Liver (tissue), 9 donors: ENCODE measurements around the gene CDC42BPA. TPM values are rescaled to one million over a fixed set of nuclear protein-coding genes. Genes with fewer than 3 reads are reported as not detected.

Source experiments
- DNase-seq: peaks from one replicate; pipeline ENCODE4 v3.0.0-alpha.2; 2017; ENCODE audit warnings: low spot score
- H3K27ac ChIP-seq, 2 donors: one replicate each; pipeline ENCODE4 v1.7.0; 2013; ENCODE audit warnings: inconsistent platforms in 2 of 2, low read length in 2 of 2, control low read depth in 1 of 2, low read depth in 1 of 2, mild to moderate bottlenecking in 1 of 2
- H3K27me3 ChIP-seq, 4 donors: one replicate each; pipeline versions ENCODE4 v1.6.1 to v1.7.0; 2013; ENCODE audit warnings: low read length in 3 of 4, inconsistent platforms in 1 of 4, mild to moderate bottlenecking in 1 of 4, moderate library complexity in 1 of 4; ENCODE audit not compliant: control insufficient read depth in 4 of 4, insufficient read depth in 4 of 4
- H3K36me3 ChIP-seq, 4 donors: one replicate each; pipeline versions ENCODE4 v1.6.1 to v1.7.0; 2013; ENCODE audit warnings: low read length in 3 of 4, mild to moderate bottlenecking in 3 of 4, low read depth in 1 of 4, moderate library complexity in 1 of 4; ENCODE audit not compliant: control insufficient read depth in 4 of 4, insufficient read depth in 3 of 4
- H3K4me1 ChIP-seq, 4 donors: one replicate each; pipeline versions ENCODE4 v1.6.1 to v1.7.0; 2013; ENCODE audit warnings: low read length in 3 of 4, mild to moderate bottlenecking in 3 of 4, moderate library complexity in 1 of 4; ENCODE audit not compliant: control insufficient read depth in 4 of 4, insufficient read depth in 4 of 4
- H3K4me3 ChIP-seq, 3 donors: one replicate each; pipeline versions ENCODE4 v1.6.1 to v1.7.0; 2013; ENCODE audit warnings: low read length in 3 of 3, control low read depth in 1 of 3, low read depth in 1 of 3, mild to moderate bottlenecking in 1 of 3
- H3K9ac ChIP-seq, 2 donors: one replicate each; pipeline ENCODE4 v1.7.0; 2013; ENCODE audit warnings: low read length in 2 of 2, mild to moderate bottlenecking in 2 of 2, moderate library complexity in 2 of 2, control low read depth in 1 of 2, low read depth in 1 of 2
- H3K9me3 ChIP-seq, 4 donors: one replicate each; pipeline versions ENCODE4 v1.6.1 to v1.7.0; 2013; ENCODE audit warnings: low read length in 3 of 4; ENCODE audit not compliant: control insufficient read depth in 4 of 4
- EGR1 ChIP-seq, 2 donors: IDR thresholded peaks; 2 replicates each; pipeline ENCODE4 v1.6.1; 2016 to 2018; ENCODE audit warnings: antibody characterized with exemption in 2 of 2, low read depth in 2 of 2
- FOXA1 ChIP-seq: IDR thresholded peaks from 2 replicates; pipeline ENCODE4 v1.6.1; 2016; ENCODE audit warnings: antibody characterized with exemption
- FOXA2 ChIP-seq: IDR thresholded peaks from 2 replicates; pipeline ENCODE4 v1.6.1; 2016; ENCODE audit warnings: antibody characterized with exemption
- HNF4A ChIP-seq, 2 donors: conservative IDR thresholded peaks; 2 replicates each; pipeline ENCODE4 v1.6.1; 2016; ENCODE audit warnings: antibody characterized with exemption in 2 of 2, mild to moderate bottlenecking in 2 of 2
- HNF4G ChIP-seq: IDR thresholded peaks from 2 replicates; pipeline ENCODE4 v1.6.1; 2016; ENCODE audit warnings: antibody characterized with exemption
- JUND ChIP-seq, 2 donors: IDR thresholded peaks; 2 replicates each; pipeline ENCODE4 v1.6.1; 2016; ENCODE audit warnings: antibody characterized with exemption in 2 of 2
- NR2F2 ChIP-seq: IDR thresholded peaks from 2 replicates; pipeline ENCODE4 v1.6.1; 2016; ENCODE audit warnings: antibody characterized with exemption
- RAD21 ChIP-seq, 2 donors: IDR thresholded peaks; 2 replicates each; pipeline ENCODE4 v1.6.1; 2016; ENCODE audit warnings: antibody characterized with exemption in 2 of 2, mild to moderate bottlenecking in 2 of 2
- RXRA ChIP-seq, 2 donors: IDR thresholded peaks; 2 replicates each; pipeline ENCODE4 v1.6.1; 2017 to 2018; ENCODE audit warnings: antibody characterized with exemption in 2 of 2, mild to moderate bottlenecking in 1 of 2
- SP1 ChIP-seq: IDR thresholded peaks from 2 replicates; pipeline ENCODE4 v1.6.1; 2018; ENCODE audit warnings: antibody characterized with exemption, mild to moderate bottlenecking
- TAF1 ChIP-seq: conservative IDR thresholded peaks from 2 replicates; pipeline ENCODE4 v1.6.1; 2016; ENCODE audit warnings: antibody characterized with exemption, mild to moderate bottlenecking
- YY1 ChIP-seq: IDR thresholded peaks from 2 replicates; pipeline ENCODE4 v1.6.1; 2016; ENCODE audit warnings: antibody characterized with exemption, mild to moderate bottlenecking
- WGBS: extraction: QIAGEN DNeasy Blood & Tissue Kit; methylation state at CpG from one replicate; pipeline ENCODE4 v1.1.7; 2013; 5-methylcytosine and 5-hydroxymethylcytosine counted together
- polyA plus RNA-seq, 2 donors: library from polyadenylated mRNA; stranded (reverse) in 1 of 2; unstranded in 1 of 2; fragments of 200-250 nt in 1 of 2; fragments of >200 nt in 1 of 2; fragmentation: Nextera tagmentation in 1 of 2; extraction: Ambion mirVana in 1 of 2; gene quantifications; one replicate each; pipeline versions ENCODE4 v1.2.1 to v1.2.3, GENCODE V29; 2013 to 2015
- total RNA-seq, 2 donors: library from RNA; depleted of rRNA; stranded (reverse); fragments of >200 nt; gene quantifications; one replicate each; pipeline ENCODE4 v1.2.3, GENCODE V29; 2014
- TF ChIP-seq, protein P1 (sequence below): IDR thresholded peaks from 2 replicates; pipeline ENCODE4 v1.6.1; 2016; ENCODE audit warnings: antibody characterized with exemption
- TF ChIP-seq, protein P2 (sequence below): IDR thresholded peaks from 2 replicates; pipeline ENCODE4 v1.6.1; 2016; ENCODE audit warnings: antibody characterized with exemption, mild to moderate bottlenecking
- TF ChIP-seq, protein P3 (sequence below): IDR thresholded peaks from 2 replicates; pipeline ENCODE4 v1.6.1; 2016; ENCODE audit warnings: antibody characterized with exemption
- TF ChIP-seq, protein P4 (sequence below): IDR thresholded peaks from 2 replicates; pipeline ENCODE4 v1.6.1; 2016; ENCODE audit warnings: antibody characterized with exemption
- donor health status: healthy.
- donor health status: healthy.
- donor health status: healthy.
- donor health status: healthy.
- donor health status: healthy.

The CDC42BPA gene
- total and polyA plus RNA-seq, 4 donors = 5.8 to 39.9 (median 24.3) TPM

GRCh38 chr1:226984521-226985238, 333.6 kb downstream of the CDC42BPA start:
- WGBS = 93% methylated on average over 18 of the region's 18 CpGs
- no peak overlapping the region for H3K27ac ChIP-seq
- H3K9ac ChIP-seq = no peak overlapping the region
- TF ChIP-seq FOXA1 (no peak), RAD21 (IDR thresholded peaks at IDR 0.05) (no peak), HNF4A (conservative IDR thresholded peaks at IDR 0.05) (no peak), TAF1 (no peak), HNF4G (no peak), YY1 (no peak), JUND (IDR thresholded peaks at IDR 0.05) (no peak), RXRA (IDR thresholded peaks at IDR 0.05) (no peak)
- TF ChIP-seq, protein P1, sequence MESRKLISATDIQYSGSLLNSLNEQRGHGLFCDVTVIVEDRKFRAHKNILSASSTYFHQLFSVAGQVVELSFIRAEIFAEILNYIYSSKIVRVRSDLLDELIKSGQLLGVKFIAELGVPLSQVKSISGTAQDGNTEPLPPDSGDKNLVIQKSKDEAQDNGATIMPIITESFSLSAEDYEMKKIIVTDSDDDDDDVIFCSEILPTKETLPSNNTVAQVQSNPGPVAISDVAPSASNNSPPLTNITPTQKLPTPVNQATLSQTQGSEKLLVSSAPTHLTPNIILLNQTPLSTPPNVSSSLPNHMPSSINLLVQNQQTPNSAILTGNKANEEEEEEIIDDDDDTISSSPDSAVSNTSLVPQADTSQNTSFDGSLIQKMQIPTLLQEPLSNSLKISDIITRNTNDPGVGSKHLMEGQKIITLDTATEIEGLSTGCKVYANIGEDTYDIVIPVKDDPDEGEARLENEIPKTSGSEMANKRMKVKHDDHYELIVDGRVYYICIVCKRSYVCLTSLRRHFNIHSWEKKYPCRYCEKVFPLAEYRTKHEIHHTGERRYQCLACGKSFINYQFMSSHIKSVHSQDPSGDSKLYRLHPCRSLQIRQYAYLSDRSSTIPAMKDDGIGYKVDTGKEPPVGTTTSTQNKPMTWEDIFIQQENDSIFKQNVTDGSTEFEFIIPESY = no peak
- TF ChIP-seq, protein P2, sequence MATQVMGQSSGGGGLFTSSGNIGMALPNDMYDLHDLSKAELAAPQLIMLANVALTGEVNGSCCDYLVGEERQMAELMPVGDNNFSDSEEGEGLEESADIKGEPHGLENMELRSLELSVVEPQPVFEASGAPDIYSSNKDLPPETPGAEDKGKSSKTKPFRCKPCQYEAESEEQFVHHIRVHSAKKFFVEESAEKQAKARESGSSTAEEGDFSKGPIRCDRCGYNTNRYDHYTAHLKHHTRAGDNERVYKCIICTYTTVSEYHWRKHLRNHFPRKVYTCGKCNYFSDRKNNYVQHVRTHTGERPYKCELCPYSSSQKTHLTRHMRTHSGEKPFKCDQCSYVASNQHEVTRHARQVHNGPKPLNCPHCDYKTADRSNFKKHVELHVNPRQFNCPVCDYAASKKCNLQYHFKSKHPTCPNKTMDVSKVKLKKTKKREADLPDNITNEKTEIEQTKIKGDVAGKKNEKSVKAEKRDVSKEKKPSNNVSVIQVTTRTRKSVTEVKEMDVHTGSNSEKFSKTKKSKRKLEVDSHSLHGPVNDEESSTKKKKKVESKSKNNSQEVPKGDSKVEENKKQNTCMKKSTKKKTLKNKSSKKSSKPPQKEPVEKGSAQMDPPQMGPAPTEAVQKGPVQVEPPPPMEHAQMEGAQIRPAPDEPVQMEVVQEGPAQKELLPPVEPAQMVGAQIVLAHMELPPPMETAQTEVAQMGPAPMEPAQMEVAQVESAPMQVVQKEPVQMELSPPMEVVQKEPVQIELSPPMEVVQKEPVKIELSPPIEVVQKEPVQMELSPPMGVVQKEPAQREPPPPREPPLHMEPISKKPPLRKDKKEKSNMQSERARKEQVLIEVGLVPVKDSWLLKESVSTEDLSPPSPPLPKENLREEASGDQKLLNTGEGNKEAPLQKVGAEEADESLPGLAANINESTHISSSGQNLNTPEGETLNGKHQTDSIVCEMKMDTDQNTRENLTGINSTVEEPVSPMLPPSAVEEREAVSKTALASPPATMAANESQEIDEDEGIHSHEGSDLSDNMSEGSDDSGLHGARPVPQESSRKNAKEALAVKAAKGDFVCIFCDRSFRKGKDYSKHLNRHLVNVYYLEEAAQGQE = no peak
- TF ChIP-seq, protein P3, sequence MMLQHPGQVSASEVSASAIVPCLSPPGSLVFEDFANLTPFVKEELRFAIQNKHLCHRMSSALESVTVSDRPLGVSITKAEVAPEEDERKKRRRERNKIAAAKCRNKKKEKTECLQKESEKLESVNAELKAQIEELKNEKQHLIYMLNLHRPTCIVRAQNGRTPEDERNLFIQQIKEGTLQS = no peak
- H3K4me1 ChIP-seq = peaks cover 12 to 22% (median 17%) of the 10 kb centered on the region in 4 donors
- no peak for DNase-seq
- no peak overlapping the region for H3K4me3 ChIP-seq
- no peaks in the 10 kb centered on the region for H3K9me3 ChIP-seq
- no peaks in the 10 kb centered on the region for H3K27me3 ChIP-seq
- H3K36me3 ChIP-seq = peaks cover 14 to 57% (median 25%) of the 10 kb centered on the region in 4 donors

GRCh38 chr1:226983992-226984364, 334.3 kb downstream of the CDC42BPA start:
- H3K4me1 ChIP-seq = peaks cover 15 to 27% (median 23%) of the 10 kb centered on the region in 4 donors
- no peak overlapping the region for H3K27ac ChIP-seq
- H3K4me3 ChIP-seq = no peak overlapping the region
- H3K36me3 ChIP-seq = peaks cover 14 to 57% (median 25%) of the 10 kb centered on the region in 4 donors
- DNase-seq = no peak
- no peaks in the 10 kb centered on the region for H3K27me3 ChIP-seq
- H3K9ac ChIP-seq = no peak overlapping the region
- no peaks in the 10 kb centered on the region for H3K9me3 ChIP-seq
- 78% methylated on average over 5 of the region's 5 CpGs for WGBS
- TF ChIP-seq RAD21 (IDR thresholded peaks at IDR 0.05) (no peak), FOXA1 (no peak), JUND (IDR thresholded peaks at IDR 0.05) (no peak), EGR1 (IDR thresholded peaks at IDR 0.05; ENCODE audit: low read depth in 2 of 2) (no peak), SP1 (no peak), HNF4G (no peak), HNF4A (conservative IDR thresholded peaks at IDR 0.05) (no peak), TAF1 (no peak), YY1 (no peak), NR2F2 (no peak), FOXA2 (no peak)
- TF ChIP-seq, protein P3 = no peak
- TF ChIP-seq, protein P4, sequence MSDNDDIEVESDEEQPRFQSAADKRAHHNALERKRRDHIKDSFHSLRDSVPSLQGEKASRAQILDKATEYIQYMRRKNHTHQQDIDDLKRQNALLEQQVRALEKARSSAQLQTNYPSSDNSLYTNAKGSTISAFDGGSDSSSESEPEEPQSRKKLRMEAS = no peak
- TF ChIP-seq, protein P2 = no peak
- TF ChIP-seq, protein P1 = no peak
